GM10266 (cell line): ENCODE measurements around the gene TSHZ2.

ENCODE experiments used
- DNase-seq: peaks from one replicate; pipeline ENCODE4 v3.0.0; 2012; ENCODE audit errors: extremely low spot score
- CTCF ChIP-seq: IDR thresholded peaks from 2 replicates; pipeline ENCODE4 v1.5.1; 2012; ENCODE audit warnings: mild to moderate bottlenecking, low read depth; ENCODE audit not compliant: control insufficient read depth, insufficient read depth; ENCODE audit errors: missing control alignments

TSHZ2 gene

DNA sequence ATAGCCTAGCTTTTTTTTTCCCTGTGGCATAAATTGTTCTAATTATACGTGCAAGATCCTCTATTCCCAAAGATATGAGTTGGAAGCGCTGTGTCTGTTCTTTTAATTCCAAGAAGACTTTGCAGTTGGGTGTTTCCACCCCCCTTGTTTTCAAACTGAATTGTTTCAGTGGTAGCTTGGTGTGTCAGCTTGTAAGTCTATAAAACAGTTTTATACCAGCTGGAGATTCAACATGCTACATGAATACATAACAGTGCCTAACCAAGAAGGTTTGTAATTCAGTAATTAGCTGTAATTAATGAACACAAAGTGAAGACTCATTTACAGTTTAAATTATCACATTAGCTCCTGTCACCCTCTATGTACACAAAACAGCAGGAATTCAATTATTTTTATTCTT, 467.5 kb downstream of the TSHZ2 start:
- no peak for DNase-seq
- no peak for TF ChIP-seq CTCF

DNA sequence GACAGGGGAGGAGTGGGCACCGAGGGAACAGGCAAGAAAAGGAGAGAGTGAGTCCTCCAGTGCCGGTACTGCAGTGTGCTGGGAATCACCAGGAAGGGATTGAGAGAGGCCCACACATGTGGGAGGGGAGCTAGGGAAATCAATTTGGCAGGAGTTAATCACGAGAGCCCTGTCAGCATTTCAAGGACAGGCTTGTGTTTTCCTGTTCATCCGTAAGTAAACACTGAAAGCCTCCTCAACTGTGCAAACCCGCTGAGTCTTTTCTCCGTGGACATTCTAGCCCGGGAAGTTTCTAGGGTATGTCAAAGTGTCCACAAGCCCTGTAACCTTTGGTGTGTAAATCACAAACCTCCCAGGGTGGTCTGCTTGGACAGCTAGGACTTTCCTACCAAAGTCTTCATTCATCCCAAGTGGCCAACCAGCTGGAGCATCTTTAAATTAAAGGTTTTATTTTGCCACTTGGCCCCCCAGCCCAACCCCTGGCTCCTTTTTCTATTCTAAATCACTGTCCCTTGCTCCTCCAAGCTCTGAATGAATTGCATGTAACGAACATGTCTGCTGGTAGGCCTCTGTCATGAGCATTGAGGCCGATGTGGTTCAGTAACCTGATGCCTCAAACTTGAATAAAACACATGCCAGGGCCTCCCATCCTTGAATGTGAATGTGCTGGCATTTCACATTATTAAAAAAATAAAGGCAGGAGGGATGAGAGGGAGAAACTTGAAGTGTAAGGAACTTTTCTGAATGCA, 472.4 kb downstream of the TSHZ2 start:
- TF ChIP-seq CTCF, result no peak
- DNase-seq, result no peak

DNA sequence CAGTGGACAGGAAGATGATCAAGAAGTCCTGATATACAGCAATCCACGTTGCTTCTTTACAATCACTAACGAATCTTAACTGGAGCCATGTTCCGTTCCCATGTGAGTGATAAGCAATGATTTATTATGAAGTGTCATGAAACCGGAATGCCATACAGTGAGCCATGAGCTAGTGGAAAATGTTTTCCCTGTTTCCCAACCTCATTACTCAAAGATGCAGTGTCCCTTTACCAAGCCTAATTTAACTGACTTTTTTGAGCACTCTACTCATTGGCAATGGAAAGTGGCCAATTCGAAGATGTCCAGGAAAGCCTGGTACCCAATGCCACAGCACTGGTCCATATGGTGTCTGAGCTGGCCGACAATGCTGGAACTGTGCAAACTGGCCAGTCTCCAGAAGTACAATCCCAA, 473.2 kb downstream of the TSHZ2 start:
- TF ChIP-seq CTCF, result no peak
- DNase-seq, result no peak

- no peak for TF ChIP-seq CTCF
- DNase-seq, result no peak
Measured at GRCh38 chr20:53445932-53446331, 473.8 kb downstream of the TSHZ2 start.

GRCh38 chr20:53447316-53447715, 475.2 kb downstream of the TSHZ2 start:
- no peak for DNase-seq
- TF ChIP-seq CTCF, result no peak

DNA sequence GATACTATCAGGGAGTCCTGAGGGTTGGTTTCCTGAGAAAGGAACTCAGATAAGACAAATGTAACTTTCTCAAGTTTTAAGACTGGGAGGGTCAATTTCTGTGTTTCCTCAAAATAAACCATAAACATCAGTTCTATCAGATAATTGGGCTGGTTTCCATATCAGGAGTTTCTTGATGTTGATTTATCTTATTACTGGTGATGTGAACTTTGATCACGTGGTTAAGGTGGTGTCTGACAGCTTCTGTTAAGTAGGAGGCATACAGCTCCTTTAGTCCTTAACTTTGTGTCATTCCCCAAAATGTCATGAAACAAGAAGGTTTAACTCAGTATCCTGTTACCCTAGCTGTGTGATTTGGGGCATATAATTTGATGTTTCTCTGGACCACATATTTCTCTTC, 476.3 kb downstream of the TSHZ2 start:
- TF ChIP-seq CTCF, result no peak
- no peak for DNase-seq

DNA sequence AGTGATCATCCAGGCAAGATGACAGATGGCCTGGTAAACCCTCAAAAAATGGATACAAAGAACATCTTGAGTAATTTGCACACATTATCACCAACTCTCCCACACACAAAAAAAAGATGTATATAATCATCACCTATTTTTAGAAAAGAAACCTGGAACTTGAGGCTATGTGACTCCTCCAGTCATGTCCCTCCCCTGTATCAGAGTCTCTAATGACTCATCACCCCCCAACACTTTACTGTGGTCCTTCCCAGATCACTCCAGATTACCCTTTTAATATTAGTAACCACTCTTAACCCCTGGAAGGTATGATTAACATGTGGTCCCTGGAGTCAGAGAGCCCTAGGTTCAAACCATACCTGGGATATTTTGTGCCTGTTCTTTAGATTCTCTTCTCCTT, 476.7 kb downstream of the TSHZ2 start:
- no peak for TF ChIP-seq CTCF
- DNase-seq, result no peak
